GM18502 (cell line): ENCODE results near the gene CUX1.
"Not testable (repeated sequence)": the region's sequence is repeated elsewhere in the genome, so short reads cannot be mapped to it uniquely, and the experiment has no call there.

Source experiments
- ATAC-seq: cut with Tn5 transposase; IDR thresholded peaks from one replicate; pipeline ENCODE4 v1.9.1; 2021; ENCODE audit warnings: mild to moderate bottlenecking; ENCODE audit not compliant: unreplicated experiment, poor library complexity

Gene CUX1

DNA sequence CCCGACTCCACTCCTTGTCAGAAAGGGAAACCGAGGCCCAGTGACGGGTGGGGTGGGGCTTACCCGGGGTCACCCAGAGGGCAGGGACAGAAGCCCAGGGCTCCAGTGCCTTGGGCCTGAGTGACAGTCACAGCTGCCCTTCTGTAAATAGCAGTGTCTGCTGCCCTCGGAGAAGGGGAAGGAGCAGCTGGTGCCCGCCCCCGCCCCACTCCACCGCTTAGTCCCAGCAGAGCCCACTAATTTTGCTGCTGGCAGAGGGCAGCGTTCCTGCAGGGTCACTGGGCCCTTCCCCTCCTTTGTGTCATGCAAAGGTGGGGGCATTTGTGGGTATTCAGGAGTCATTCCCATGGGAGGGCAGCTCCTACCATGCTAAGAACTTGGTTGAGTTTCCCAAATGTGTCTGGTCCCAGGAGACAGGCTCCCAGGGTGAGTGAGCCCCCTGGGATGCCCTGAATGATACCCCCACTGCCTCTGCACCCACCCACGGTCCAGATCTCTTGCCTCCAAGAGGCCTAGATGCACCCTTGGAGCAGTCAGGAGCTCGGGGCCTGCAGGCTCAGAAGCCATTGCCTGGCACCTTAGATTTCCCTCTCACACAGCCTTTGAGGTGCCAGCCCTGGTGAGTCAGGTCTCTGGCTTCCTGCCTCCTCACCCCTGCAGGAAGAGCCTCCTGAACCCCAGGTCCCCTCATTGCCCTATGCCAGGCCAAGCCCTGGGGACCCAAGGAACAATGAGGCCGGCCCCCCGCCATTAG is 486.4 kb downstream of the CUX1 start:
- no peak for ATAC-seq

GRCh38 chr7:102304668-102305067 is 487.2 kb downstream of the CUX1 start:
- ATAC-seq, result no peak

- ATAC-seq, result peak; percentile 50
Measured at GRCh38 chr7:102305414-102306268, 488.2 kb downstream of the CUX1 start.

GRCh38 chr7:102306916-102307677 is 489.7 kb downstream of the CUX1 start:
- peak; percentile 70 for ATAC-seq

GRCh38 chr7:102310414-102310815 is 493.0 kb downstream of the CUX1 start:
- no peak for ATAC-seq

GRCh38 chr7:102312317-102312716 is 494.9 kb downstream of the CUX1 start:
- ATAC-seq, result no peak

DNA sequence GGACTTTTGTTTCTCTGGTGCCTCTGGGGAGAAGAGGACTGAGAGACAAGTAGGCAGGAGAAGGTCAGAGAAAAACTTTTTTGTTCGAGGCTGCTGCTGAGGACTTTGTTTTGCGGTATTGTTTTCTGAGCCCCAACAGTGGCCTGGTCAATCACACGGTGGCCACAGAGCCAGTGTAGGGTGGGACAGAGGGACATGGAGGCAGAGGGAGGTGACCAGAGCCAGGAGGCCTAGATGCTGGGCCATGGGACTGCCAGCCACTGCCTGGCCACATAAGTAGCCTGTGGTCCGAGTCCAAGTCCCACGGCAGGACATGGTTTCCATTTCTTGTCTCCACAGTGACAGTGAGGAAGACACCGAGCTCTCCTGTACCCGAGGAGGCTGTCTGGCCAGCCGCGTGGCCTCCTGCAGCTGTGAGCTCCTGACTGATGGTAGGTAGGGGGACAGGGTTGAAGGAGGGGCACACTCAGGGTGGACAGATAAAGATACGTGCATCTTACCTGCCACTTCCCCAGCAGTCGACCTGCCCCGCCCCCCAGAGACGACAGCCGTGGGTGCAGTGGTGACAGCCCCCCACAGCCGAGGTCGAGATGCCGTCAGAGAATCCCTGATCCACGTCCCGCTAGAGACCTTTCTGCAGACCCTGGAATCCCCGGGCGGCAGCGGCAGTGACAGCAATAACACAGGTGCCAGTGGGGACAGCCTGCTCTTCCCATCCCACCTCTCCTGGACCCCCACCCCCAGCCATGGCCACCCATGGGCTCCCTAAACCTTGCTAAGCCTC is 496.8 kb downstream of the CUX1 start:
- ATAC-seq, result no peak

- no peak for ATAC-seq
Measured at GRCh38 chr7:102317231-102318059, 500.0 kb downstream of the CUX1 start.

- no peak for ATAC-seq
Measured at GRCh38 chr7:102318482-102318971, 501.1 kb downstream of the CUX1 start.

GRCh38 chr7:102319671-102320070 is 502.2 kb downstream of the CUX1 start:
- ATAC-seq, result no peak

- ATAC-seq, result no peak
Measured at GRCh38 chr7:102320181-102320580, 502.8 kb downstream of the CUX1 start.

DNA sequence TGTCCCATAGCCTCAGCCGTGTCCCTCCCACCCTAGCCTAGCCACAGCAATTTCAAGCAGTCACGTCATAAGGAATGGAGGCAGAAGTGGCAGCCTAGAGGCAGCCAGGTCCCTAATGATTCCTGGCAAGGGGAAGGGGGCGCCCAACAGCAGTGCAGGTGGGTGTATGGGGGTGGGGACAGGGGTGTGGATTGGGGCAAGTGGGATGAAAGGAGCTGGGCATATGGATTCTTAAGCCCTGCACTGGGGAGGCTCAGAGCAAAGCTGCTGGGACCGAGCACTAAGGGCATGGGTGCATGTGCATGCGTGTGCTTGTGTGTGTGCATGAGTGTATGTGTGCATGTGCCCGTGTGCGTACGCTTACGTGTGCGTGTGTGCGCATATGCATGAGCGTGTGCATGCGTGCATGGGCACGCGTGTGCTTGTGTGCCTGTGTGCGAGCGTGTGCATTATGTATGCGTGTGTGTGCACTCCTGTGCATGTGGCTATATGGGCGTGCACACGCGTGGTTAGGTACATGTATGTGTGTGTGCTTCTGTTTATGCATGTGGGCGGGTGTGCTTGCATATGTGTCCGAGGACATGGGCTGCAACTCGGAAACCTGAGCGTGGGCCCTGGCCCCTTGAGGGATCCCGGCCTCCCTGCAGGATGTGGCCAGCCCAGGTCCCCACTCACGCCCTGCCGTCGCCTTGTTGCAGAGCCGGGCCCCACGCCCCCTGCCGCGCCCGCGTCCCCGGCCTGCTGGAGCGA is 503.4 kb downstream of the CUX1 start:
- no peak for ATAC-seq

DNA sequence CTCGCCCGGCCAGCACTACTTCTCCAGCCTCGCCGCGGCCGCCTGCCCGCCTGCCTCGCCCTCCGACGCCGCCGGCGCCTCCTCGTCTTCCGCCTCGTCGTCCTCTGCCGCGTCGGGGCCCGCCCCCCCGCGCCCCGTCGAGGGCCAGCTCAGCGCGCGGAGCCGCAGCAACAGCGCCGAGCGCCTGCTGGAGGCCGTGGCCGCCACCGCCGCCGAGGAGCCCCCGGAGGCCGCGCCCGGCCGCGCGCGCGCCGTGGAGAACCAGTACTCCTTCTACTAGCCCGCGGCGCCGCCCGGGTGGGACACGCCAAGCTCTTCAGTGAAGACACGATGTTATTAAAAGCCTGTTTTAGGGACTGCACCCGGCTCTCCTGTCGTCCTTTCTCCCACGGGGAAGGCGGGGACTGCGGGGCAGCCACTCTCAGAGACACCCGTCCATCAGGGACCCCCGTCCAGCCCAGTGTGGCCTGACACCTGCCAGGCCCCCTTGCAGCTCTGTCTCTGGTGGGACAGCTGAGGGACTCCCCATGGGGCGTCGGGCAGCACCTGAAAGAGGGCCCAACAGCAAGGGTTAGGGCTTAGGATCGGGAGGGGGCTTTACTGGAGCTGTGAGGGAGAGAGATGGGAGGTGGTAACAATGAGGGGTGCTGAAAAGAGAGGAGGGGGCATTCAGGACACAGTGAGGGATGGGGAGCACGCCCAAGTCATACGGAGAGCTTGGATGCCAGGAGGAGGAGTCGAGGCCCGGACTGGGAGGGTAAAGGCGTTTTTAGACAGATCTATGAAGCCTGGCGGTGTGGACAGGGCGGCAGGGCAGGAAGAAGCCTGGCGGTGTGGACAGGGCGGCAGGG is 504.1 kb downstream of the CUX1 start:
- no peak for ATAC-seq

- ATAC-seq, result no peak
Measured at GRCh38 chr7:102322202-102322715, 504.8 kb downstream of the CUX1 start.

GRCh38 chr7:102323914-102324195 is 506.4 kb downstream of the CUX1 start:
- ATAC-seq, result no peak

GRCh38 chr7:102325106-102325505 is 507.7 kb downstream of the CUX1 start:
- not testable (repeated sequence) for ATAC-seq

DNA sequence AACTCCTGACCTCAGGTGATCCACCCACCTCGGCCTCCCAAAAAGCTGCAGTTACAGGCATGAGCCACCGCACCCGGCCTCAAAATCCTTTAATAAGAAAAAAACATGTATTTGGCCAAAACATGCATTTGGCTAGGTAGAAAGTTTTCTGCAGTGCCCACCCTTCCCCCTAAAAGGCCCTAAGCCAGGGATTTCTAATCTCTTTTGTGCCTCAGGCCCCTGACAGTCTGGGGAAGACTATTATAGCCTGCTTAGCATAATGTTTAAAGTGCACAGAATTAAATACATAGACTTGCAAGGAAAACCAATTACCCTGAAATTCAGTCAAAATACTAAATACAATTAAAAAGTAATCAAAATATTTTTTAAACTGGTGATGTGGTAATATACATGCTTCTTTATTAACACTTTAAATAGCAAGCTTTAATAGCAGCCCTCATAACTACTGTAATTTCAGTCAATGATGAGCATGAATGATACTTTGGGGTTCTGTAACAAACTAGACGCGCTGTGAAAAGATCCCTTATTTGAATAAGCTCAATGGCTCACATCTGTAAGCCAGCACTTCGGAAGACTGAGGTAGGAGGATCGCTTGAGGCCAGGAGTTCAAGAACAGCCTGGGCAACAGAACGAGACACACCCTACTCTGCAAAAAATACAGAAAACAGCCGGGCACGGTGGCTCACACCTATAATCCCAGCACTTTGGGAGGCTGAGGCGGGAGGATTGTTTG is 508.9 kb downstream of the CUX1 start:
- ATAC-seq, result no peak
